CD8-positive, alpha-beta memory T cell (primary cell): Measurements from ENCODE around the gene DVL3. TPM values are rescaled to one million over a fixed set of nuclear protein-coding genes. Genes with fewer than 3 reads are reported as not detected.
A peak's percentile ranks its signal among the peaks of the same experiment; 100 is the strongest.

Experiments used
- CTCF ChIA-PET: fragments of 350-600 bp; sonication (Branson Sonifier 250); formaldehyde crosslinking; loops from one replicate; lab custom pipeline; 2021; ENCODE audit warnings: antibody characterized with exemption; lab: Charles Lee
- POLR2A ChIA-PET: fragments of 350-600 bp; sonication (Branson Sonifier 250); formaldehyde crosslinking; loops from one replicate; lab custom pipeline; 2021; ENCODE audit warnings: antibody characterized with exemption; lab: Charles Lee
- DNase-seq, 5 donors: peaks; one replicate each; pipeline versions ENCODE4 v3.0.0 to v3.0.0-alpha.2; 2020 to 2022; ENCODE audit warnings: mixed read lengths in 1 of 5
- H3K27ac ChIP-seq: one replicate; pipeline ENCODE4 v1.7.0; 2013; ENCODE audit warnings: low read depth, mild to moderate bottlenecking, low read length, moderate library complexity
- H3K27me3 ChIP-seq: 2 replicates; pipeline ENCODE4 v1.7.0; 2013; ENCODE audit warnings: low read length, mild to moderate bottlenecking; ENCODE audit not compliant: insufficient read depth, poor library complexity, severe bottlenecking
- H3K36me3 ChIP-seq: 2 replicates; pipeline ENCODE4 v1.7.0; 2013; ENCODE audit warnings: mild to moderate bottlenecking, low read length, moderate library complexity; ENCODE audit not compliant: insufficient read depth
- H3K4me1 ChIP-seq: 2 replicates; pipeline ENCODE4 v1.7.0; 2013; ENCODE audit warnings: mild to moderate bottlenecking, low read length, moderate library complexity; ENCODE audit not compliant: insufficient read depth
- H3K4me3 ChIP-seq: 2 replicates; pipeline ENCODE4 v1.7.0; 2013; ENCODE audit warnings: mild to moderate bottlenecking, low read length
- H3K9me3 ChIP-seq: 2 replicates; pipeline ENCODE4 v1.7.0; 2013; ENCODE audit warnings: mild to moderate bottlenecking, low read length
- H3K27ac Mint-ChIP-seq, 8 donors: one replicate each; pipeline ENCODE4 v1.8.0; 2020 to 2021; ENCODE audit warnings: mixed read lengths in 8 of 8, mild to moderate bottlenecking in 6 of 8, inconsistent platforms in 3 of 8, moderate library complexity in 3 of 8
- H3K27me3 Mint-ChIP-seq, 2 donors: one replicate each; pipeline ENCODE4 v1.8.0; 2020 to 2021; ENCODE audit warnings: mixed read lengths in 2 of 2, mild to moderate bottlenecking in 1 of 2, moderate library complexity in 1 of 2
- H3K36me3 Mint-ChIP-seq, 3 donors: one replicate each; pipeline ENCODE4 v1.8.0; 2020 to 2021; ENCODE audit warnings: mixed read lengths in 3 of 3, inconsistent platforms in 1 of 3, mild to moderate bottlenecking in 1 of 3
- H3K4me1 Mint-ChIP-seq, 3 donors: one replicate each; pipeline ENCODE4 v1.8.0; 2020 to 2021; ENCODE audit warnings: mixed read lengths in 3 of 3, inconsistent platforms in 1 of 3, mild to moderate bottlenecking in 1 of 3
- H3K4me3 Mint-ChIP-seq, 7 donors: one replicate each; pipeline ENCODE4 v1.8.0; 2020 to 2021; ENCODE audit warnings: mixed read lengths in 7 of 7, mild to moderate bottlenecking in 6 of 7, moderate library complexity in 4 of 7, inconsistent platforms in 2 of 7
- H3K9me3 Mint-ChIP-seq, 5 donors: one replicate each; pipeline ENCODE4 v1.8.0; 2020 to 2022; ENCODE audit warnings: mixed read lengths in 5 of 5, mild to moderate bottlenecking in 3 of 5, moderate library complexity in 2 of 5, inconsistent platforms in 1 of 5
- polyA plus RNA-seq: library from polyadenylated mRNA; unstranded; fragments of 300-500 nt; fragmentation: Illumina TruSeq; gene quantifications from one replicate; pipeline ENCODE4 v1.2.3, GENCODE V29; 2021
- total RNA-seq, 2 experiments: library from RNA; stranded (reverse); gene quantifications; one replicate each; pipeline ENCODE4 v1.2.3, GENCODE V29; 2021

DVL3 gene
- total and polyA plus RNA-seq, 3 experiments from 2014 or later = 15.4 to 44.0 (median 38.5) TPM

DNA sequence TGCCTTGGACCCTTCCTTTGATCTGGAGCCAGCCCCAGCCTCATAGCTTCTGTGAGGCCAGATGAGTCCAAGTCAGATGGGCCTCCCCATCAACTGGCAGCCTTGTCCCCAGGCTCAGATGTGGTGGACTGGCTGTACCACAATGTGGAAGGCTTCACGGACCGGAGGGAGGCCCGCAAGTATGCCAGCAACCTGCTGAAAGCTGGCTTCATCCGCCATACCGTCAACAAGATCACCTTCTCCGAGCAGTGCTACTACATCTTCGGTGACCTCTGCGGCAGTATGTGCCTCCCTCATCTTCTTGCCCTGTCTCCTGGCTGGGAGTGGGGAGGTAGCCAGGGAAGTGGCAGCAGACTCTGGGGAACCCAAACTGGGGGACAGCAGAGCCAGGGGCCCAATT is 12.6 kb downstream of the DVL3 start:
- Mint-ChIP-seq H3K9me3 (no peaks in the 10 kb centered on the region), H3K36me3 (peaks cover 0 to 75% (median 0%) of the 10 kb centered on the region in 3 donors), H3K4me3 (no peak overlapping the region), H3K27me3 (no peaks in the 10 kb centered on the region), H3K27ac (peak overlapping the region in 1 of 8 donors; percentile 22), H3K4me1 (peaks cover 0 to 4% (median 2%) of the 10 kb centered on the region in 3 donors)
- H3K9me3 ChIP-seq = no peaks in the 10 kb centered on the region
- H3K36me3 ChIP-seq = peaks cover 28% of the 10 kb centered on the region
- ChIA-PET POLR2A (no interaction called here), CTCF (no interaction called here)
- H3K27me3 ChIP-seq = no peaks in the 10 kb centered on the region
- no peak overlapping the region for H3K4me3 ChIP-seq
- H3K27ac ChIP-seq = no peak overlapping the region
- H3K4me1 ChIP-seq = no peaks in the 10 kb centered on the region
- DNase-seq = no peak

DNA sequence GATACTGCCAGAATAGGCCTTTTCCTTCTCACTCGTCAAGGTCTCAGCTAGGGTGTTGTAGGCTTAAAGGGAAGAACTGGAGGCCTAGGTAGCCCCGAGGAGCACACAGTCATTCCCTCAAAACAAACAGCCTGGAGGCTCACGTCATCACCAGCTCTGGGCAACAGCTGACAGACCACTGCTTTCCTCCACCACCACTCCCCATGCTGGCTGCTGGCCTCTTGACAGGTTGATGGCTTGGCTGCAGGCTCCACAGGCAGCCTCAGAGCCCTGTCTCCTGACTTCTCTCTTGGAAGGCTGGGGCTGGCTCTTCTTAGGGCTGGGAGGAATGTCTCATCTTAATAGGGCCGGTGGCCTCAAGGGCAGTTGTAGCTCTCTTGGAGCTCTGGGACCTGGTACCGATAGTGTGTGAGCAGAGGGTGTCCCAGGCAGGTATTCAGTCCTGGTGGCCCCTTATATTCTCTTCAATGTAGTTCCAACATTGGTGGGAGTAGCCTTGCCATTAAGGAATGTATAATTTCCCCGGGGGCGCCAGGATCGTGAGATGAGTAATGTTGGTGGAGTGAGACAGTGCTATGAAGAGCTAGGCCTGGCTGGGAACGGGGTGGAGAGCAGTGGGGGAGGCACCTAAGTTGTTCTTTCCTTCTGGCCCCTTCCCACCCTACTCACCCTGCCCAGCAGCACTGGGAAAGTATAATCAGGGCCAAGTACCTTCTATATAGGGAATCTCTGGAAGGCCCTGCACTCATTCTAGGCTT is 13.4 kb downstream of the DVL3 start:
- DNase-seq = no peak
- H3K4me3 ChIP-seq = no peak overlapping the region
- Mint-ChIP-seq H3K4me3 (no peak overlapping the region), H3K27ac (peak overlapping the region in 1 of 8 donors; percentile 72), H3K9me3 (no peaks in the 10 kb centered on the region), H3K27me3 (no peaks in the 10 kb centered on the region), H3K36me3 (peaks cover 0 to 69% (median 0%) of the 10 kb centered on the region in 3 donors), H3K4me1 (peaks cover 0 to 4% (median 2%) of the 10 kb centered on the region in 3 donors)
- no peaks in the 10 kb centered on the region for H3K9me3 ChIP-seq
- no peaks in the 10 kb centered on the region for H3K4me1 ChIP-seq
- H3K36me3 ChIP-seq = peaks cover 28% of the 10 kb centered on the region
- CTCF ChIA-PET = interaction anchor here (0.8 to 1.3 kb wide), 2 partner anchors 24 to 33 kb away, joined by 3 read pairs; partner anchors contain the start of gene EIF2B5
- H3K27ac ChIP-seq = no peak overlapping the region
- H3K27me3 ChIP-seq = no peaks in the 10 kb centered on the region
- POLR2A ChIA-PET = interaction anchor here (0.5 to 1.4 kb wide), 2 partner anchors 32 to 622 kb away, joined by 3 to 4 read pairs; no protein-coding TSS in a partner anchor

DNA sequence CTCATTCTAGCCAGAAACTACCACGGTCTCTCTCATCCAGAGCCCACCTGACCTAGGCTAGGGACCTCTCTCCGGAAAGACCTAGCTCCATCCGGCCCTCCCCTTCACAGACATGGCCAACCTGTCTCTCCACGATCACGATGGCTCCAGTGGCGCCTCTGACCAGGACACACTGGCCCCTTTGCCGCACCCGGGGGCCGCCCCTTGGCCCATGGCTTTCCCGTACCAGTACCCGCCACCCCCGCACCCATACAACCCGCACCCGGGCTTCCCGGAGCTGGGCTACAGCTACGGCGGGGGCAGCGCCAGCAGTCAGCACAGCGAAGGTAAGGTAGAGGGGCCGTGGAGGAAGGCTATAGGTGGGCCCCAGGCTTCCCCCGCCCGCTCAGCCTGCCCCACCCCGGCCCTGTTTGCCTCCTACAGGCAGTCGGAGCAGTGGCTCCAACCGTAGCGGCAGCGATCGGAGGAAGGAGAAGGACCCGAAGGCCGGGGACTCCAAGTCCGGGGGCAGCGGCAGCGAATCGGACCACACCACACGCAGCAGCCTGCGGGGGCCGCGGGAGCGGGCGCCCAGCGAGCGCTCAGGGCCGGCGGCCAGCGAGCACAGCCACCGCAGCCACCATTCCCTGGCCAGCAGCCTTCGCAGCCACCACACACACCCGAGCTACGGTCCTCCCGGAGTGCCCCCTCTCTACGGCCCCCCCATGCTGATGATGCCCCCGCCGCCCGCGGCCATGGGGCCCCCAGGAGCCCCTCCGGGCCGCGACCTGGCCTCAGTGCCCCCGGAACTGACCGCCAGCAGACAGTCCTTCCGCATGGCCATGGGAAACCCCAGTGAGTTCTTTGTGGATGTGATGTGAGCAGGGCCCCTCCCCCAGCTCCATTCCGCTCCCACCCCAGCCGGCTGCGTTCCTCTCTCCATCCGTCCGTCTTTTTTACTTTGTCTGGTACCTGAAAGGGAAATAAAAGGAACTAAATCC is 15.0 kb downstream of the DVL3 start:
- Mint-ChIP-seq H3K27me3 (peaks cover 0 to 1% of the 10 kb centered on the region in 2 donors), H3K4me3 (no peak overlapping the region), H3K9me3 (no peaks in the 10 kb centered on the region), H3K36me3 (peaks cover 0 to 57% (median 0%) of the 10 kb centered on the region in 3 donors), H3K4me1 (peaks cover 4 to 8% (median 8%) of the 10 kb centered on the region in 3 donors), H3K27ac (peak overlapping the region in 1 of 8 donors; percentile 71)
- no peaks in the 10 kb centered on the region for H3K4me1 ChIP-seq
- ChIA-PET CTCF (interaction anchor here (0.8 to 1.1 kb wide), 2 partner anchors 18 to 35 kb away, joined by 3 read pairs; partner anchors contain the start of gene EIF2B5), POLR2A (no interaction called here)
- no peak overlapping the region for H3K4me3 ChIP-seq
- peaks cover 21% of the 10 kb centered on the region for H3K36me3 ChIP-seq
- DNase-seq = no peak
- H3K27ac ChIP-seq = no peak overlapping the region
- no peaks in the 10 kb centered on the region for H3K27me3 ChIP-seq
- H3K9me3 ChIP-seq = no peaks in the 10 kb centered on the region

DNA sequence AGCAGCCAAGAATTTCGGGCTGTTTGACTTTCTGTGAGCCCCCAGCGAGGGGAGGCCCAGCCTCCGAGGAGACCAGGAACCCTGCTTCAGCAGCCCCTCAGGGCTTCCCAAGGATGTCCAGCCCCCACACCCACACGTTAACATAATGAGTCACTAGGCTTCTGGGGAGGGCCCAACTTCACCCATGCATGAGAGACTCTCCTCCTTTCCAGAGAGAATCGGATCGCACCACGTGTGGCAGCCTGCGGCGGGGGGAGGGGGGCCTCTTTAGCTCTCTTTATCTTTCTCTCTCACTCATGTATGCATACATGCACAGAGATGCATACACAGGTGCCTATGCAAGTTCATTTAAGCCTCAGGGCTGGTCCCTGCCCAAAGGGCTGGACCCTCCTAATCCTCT is 16.4 kb downstream of the DVL3 start:
- DNase-seq = no peak
- Mint-ChIP-seq H3K36me3 (peaks cover 0 to 49% (median 0%) of the 10 kb centered on the region in 3 donors), H3K9me3 (no peaks in the 10 kb centered on the region), H3K27ac (peak overlapping the region in 2 of 8 donors; percentile 32 to 58), H3K27me3 (peaks cover 0 to 1% of the 10 kb centered on the region in 2 donors), H3K4me3 (no peak overlapping the region), H3K4me1 (peaks cover 18 to 22% (median 22%) of the 10 kb centered on the region in 3 donors)
- ChIA-PET CTCF (interaction anchor here (1.1 kb wide), 1 partner anchor 19 kb away, joined by 3 read pairs; no protein-coding TSS in a partner anchor), POLR2A (no interaction called here)
- no peaks in the 10 kb centered on the region for H3K27me3 ChIP-seq
- peaks cover 12% of the 10 kb centered on the region for H3K4me1 ChIP-seq
- H3K9me3 ChIP-seq = no peaks in the 10 kb centered on the region
- peaks cover 9% of the 10 kb centered on the region for H3K36me3 ChIP-seq
- H3K4me3 ChIP-seq = no peak overlapping the region
- no peak overlapping the region for H3K27ac ChIP-seq

- Histone ChIP-seq H3K4me3 (no peak overlapping the region), H3K27me3 (no peaks in the 10 kb centered on the region), H3K9me3 (no peaks in the 10 kb centered on the region), H3K36me3 (peaks cover 3% of the 10 kb centered on the region), H3K4me1 (peaks cover 24% of the 10 kb centered on the region), H3K27ac (no peak overlapping the region)
- Mint-ChIP-seq H3K4me1 (peaks cover 26 to 33% (median 27%) of the 10 kb centered on the region in 3 donors), H3K27ac (peak overlapping the region in 5 of 8 donors; percentile 0 to 68 (median 11)), H3K9me3 (no peaks in the 10 kb centered on the region), H3K4me3 (no peak overlapping the region), H3K27me3 (peaks cover 0 to 1% of the 10 kb centered on the region in 2 donors), H3K36me3 (peaks cover 0 to 49% (median 0%) of the 10 kb centered on the region in 3 donors)
- DNase-seq = no peak
- CTCF ChIA-PET = interaction anchor here (1.0 to 1.7 kb wide), 4 partner anchors 16 to 288 kb away, joined by 4 to 5 read pairs (median 4); partner anchors contain the start of genes DVL3, EEF1AKMT4 and PARL
- POLR2A ChIA-PET = interaction anchor here (0.9 to 1.4 kb wide), 3 partner anchors 13 to 40 kb away, joined by 3 to 4 read pairs (median 3); partner anchors contain the start of genes ABCF3 and DVL3
Observed at GRCh38 chr3:184172681-184173373, 17.6 kb downstream of the DVL3 start.

DNA sequence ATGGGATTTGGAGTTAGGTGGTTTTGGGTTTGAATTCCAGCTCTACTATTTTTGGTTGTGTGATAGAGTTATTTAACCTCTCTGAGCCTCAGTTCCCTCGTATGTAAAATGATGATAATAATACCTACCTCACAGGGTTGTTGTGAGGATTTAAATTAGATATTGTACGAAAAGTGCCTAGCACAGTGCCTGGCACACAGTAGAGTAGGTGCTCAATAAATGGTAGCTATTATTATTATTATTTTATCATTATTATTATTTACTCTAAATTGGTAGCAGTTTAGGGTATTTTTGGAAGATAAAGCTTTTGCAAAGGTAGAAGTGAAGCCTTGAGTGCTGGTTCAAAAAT is 18.2 kb downstream of the DVL3 start:
- peak overlapping the region in 1 of 8 donors; percentile 85 for H3K27ac Mint-ChIP-seq
- Histone ChIP-seq H3K4me1 (peaks cover 25% of the 10 kb centered on the region), H3K27ac (no peak overlapping the region), H3K4me3 (no peak overlapping the region), H3K9me3 (no peaks in the 10 kb centered on the region), H3K27me3 (no peaks in the 10 kb centered on the region), H3K36me3 (peaks cover 4% of the 10 kb centered on the region)
- H3K27me3 Mint-ChIP-seq = peaks cover 0 to 1% of the 10 kb centered on the region in 2 donors
- DNase-seq = no peak
- ChIA-PET POLR2A (interaction anchor here (0.9 to 1.4 kb wide), 4 partner anchors 12 to 126 kb away, joined by 3 to 5 read pairs (median 4); partner anchors contain the start of genes ABCF3, DVL3 and PSMD2), CTCF (interaction anchor here (0.7 to 2.0 kb wide), 6 partner anchors 16 to 289 kb away, joined by 3 to 10 read pairs (median 4); partner anchors contain the start of genes DVL3, EEF1AKMT4 and PARL)
- no peak overlapping the region for H3K4me3 Mint-ChIP-seq
- H3K4me1 Mint-ChIP-seq = peaks cover 31 to 38% (median 33%) of the 10 kb centered on the region in 3 donors
- peaks cover 0 to 50% (median 4%) of the 10 kb centered on the region in 3 donors for H3K36me3 Mint-ChIP-seq
- H3K9me3 Mint-ChIP-seq = no peaks in the 10 kb centered on the region

DNA sequence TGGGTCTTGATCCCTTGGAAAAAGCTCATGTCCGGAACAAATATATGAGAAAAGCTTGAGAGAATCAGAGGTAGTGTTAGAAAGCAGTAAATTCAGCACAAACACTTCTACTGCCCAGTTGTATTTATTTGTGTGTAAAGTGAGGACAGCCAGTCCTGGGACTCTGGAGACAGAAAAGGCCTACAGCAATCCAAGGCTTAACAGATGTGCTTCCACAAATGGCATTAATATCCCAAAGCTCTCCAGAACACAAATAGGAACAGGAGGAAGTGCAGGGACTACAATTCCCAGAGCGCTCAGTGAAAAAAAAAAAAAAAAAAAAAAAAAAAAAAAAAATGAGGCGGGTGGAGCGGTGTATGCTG is 19.1 kb downstream of the DVL3 start:
- Histone ChIP-seq H3K27me3 (no peaks in the 10 kb centered on the region), H3K4me3 (no peak overlapping the region), H3K27ac (no peak overlapping the region), H3K9me3 (no peaks in the 10 kb centered on the region), H3K36me3 (peaks cover 14% of the 10 kb centered on the region), H3K4me1 (peaks cover 25% of the 10 kb centered on the region)
- Mint-ChIP-seq H3K9me3 (no peaks in the 10 kb centered on the region), H3K4me3 (peak overlapping the region; percentile 90 to 99 (median 92)), H3K27me3 (peaks cover 0 to 1% of the 10 kb centered on the region in 2 donors), H3K36me3 (peaks cover 0 to 54% (median 9%) of the 10 kb centered on the region in 3 donors), H3K27ac (peak overlapping the region; percentile 85 to 95 (median 88)), H3K4me1 (peaks cover 32 to 47% (median 42%) of the 10 kb centered on the region in 3 donors)
- DNase-seq = no peak
- ChIA-PET POLR2A (interaction anchor here (1.1 to 1.8 kb wide), 5 partner anchors 10 to 125 kb away, joined by 3 to 8 read pairs (median 6); partner anchors contain the start of genes ABCF3, EIF2B5 and PSMD2), CTCF (interaction anchor here (0.7 to 2.0 kb wide), 5 partner anchors 17 to 290 kb away, joined by 3 to 10 read pairs (median 4); partner anchors contain the start of genes EEF1AKMT4 and PARL)
